ENCODE data around the gene ST8SIA5. TPM values are rescaled to one million over a fixed set of nuclear protein-coding genes. Genes with fewer than 3 reads are reported as not detected.
"Not testable (repeated sequence)": the region's sequence is repeated elsewhere in the genome, so short reads cannot be mapped to it uniquely, and the experiment has no call there.

ST8SIA5 gene, protein sequence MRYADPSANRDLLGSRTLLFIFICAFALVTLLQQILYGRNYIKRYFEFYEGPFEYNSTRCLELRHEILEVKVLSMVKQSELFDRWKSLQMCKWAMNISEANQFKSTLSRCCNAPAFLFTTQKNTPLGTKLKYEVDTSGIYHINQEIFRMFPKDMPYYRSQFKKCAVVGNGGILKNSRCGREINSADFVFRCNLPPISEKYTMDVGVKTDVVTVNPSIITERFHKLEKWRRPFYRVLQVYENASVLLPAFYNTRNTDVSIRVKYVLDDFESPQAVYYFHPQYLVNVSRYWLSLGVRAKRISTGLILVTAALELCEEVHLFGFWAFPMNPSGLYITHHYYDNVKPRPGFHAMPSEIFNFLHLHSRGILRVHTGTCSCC
- not detected for total RNA-seq

DNA sequence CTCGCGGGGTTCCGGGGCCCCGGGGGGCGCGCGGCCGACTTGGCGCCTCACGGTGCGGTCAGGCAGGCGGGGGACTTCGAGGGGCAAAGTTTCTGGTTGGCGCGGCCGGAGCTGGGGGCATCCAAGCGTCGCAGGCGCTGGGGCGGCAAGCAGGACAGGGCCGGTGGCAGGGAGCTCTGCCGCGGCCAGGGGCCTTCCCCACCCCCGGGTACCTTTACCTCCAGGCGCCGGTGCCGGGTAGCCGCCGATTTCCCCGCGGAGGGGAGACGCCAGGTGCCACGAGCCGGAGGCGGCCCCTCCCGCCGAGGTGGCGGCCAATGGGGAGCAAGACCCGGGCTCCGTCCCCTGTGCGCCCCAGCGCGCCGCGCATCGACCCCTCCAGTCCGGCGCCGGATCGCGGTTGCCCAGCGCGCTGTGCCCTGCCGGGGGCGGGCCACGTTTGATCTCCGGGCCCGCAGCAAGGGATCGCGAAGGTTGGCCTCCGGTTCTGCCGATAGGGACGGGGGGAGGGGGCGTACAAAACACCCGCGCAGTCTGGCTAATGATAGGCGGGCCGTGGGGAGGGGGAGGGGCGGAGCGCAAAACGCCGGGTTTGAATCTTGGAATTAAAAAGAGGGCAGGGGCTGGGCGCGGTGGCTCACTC is at the start of gene ST8SIA5:
Gene ST8SIA5, minus strand, starts transcription at position 495 of the 643 bp plus-strand sequence. CDS start 545 bp downstream, outside the sequence.
- Histone ChIP-seq H3K4me3 (peak within 1 kb of the TSS in 3 of 4 donors; percentile 14 to 48 (median 37)), H3K27me3 (peaks cover 12 to 90% (median 16%) of the 10 kb centered on the region in 4 donors), H3K36me3 (no peaks in the 10 kb centered on the region), H3K4me1 (peaks cover 16 to 31% (median 18%) of the 10 kb centered on the region in 3 donors), H3K27ac (no peak within 1 kb of the TSS), H3K9me3 (no peaks in the 10 kb centered on the region)
- intact Hi-C loops (cut with DNase I), result no loop called here
- no peak for DNase-seq
- WGBS, 2 donors, result 0 to 4% methylated on average over 4 to 17 of the region's 74 CpGs
- TF ChIP-seq, protein P1, sequence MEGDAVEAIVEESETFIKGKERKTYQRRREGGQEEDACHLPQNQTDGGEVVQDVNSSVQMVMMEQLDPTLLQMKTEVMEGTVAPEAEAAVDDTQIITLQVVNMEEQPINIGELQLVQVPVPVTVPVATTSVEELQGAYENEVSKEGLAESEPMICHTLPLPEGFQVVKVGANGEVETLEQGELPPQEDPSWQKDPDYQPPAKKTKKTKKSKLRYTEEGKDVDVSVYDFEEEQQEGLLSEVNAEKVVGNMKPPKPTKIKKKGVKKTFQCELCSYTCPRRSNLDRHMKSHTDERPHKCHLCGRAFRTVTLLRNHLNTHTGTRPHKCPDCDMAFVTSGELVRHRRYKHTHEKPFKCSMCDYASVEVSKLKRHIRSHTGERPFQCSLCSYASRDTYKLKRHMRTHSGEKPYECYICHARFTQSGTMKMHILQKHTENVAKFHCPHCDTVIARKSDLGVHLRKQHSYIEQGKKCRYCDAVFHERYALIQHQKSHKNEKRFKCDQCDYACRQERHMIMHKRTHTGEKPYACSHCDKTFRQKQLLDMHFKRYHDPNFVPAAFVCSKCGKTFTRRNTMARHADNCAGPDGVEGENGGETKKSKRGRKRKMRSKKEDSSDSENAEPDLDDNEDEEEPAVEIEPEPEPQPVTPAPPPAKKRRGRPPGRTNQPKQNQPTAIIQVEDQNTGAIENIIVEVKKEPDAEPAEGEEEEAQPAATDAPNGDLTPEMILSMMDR (IDR thresholded peaks at IDR 0.05), result no peak
- no peak for TF ChIP-seq POLR2A (IDR thresholded peaks at IDR 0.05)

DNA sequence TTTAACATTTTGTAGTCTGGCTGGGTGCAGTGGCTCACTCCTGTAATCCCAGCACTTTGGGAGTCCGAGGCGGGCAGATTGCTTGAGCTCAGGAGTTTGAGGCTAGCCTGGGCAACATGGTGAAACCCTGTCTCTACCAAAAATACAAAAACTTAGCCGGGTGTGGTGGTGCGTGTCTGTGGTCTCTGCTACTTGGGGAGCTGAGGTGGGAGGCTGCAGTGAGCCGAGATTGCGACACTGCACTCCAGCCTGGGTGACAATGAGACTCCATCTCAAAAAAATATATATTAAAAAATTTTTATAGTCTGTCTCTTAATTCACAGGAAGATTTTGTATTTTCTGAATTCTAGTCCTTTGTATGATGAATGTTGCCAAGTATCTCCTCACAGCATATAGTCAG is 39.1 kb upstream of the ST8SIA5 start:
- H3K9me3 ChIP-seq; intact Hi-C loops (cut with DNase I); H3K27me3 ChIP-seq; H3K36me3 ChIP-seq; H3K4me1 ChIP-seq; DNase-seq; H3K4me3 ChIP-seq; H3K27ac ChIP-seq: not testable (repeated sequence)
- 85 to 90% methylated on average over 4 to 6 of the region's 6 CpGs for WGBS, 2 donors

DNA sequence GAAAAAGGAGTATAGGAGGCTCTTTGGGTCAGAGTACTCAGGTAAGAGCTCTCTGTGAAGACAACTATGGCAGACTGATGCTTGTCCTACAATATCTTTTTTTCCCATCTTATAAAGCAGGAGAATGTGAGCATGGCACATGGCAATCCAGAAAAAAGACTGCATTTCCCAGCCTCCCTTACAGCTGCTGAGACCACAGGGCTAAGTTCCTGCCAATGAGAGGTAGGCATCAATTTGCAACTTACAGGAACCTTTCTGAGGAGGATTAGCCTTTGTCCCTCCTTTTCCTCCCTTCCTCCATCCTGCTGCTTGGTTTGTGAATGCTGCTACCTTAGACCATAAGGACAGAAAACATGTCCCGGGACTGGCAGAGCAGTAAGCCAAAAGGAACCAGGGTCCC is 37.8 kb upstream of the ST8SIA5 start:
- intact Hi-C loops (cut with DNase I), result no loop called here
- H3K4me1 ChIP-seq, result no peaks in the 10 kb centered on the region

DNA sequence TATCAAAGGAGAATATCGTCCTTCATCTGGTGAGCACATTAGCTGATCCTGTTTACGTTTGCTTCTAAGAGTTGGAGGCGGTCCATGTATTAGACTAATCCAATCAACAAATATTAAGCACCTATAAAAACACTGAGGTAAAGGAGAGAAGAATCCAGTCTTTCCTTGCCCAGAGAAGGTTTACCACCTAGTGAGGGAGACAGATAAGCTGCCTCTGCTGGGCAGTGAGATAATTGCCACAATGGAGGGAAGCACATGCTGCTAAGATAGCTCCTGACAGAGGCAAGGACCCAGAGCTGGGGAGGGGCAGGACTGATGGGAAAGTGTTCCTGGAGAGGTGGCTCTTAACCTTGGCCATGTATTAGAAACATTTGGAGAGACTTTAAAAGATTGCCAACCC is 36.7 kb upstream of the ST8SIA5 start:
- TF ChIP-seq, protein P1 (IDR thresholded peaks at IDR 0.05), result no peak
- TF ChIP-seq POLR2A (IDR thresholded peaks at IDR 0.05), result no peak
- intact Hi-C loops (cut with DNase I), result no loop called here
- no peaks in the 10 kb centered on the region for H3K36me3 ChIP-seq
- H3K9me3 ChIP-seq, result no peaks in the 10 kb centered on the region
- WGBS, 2 donors, result 65 to 66% methylated on average over 2 to 3 of the region's 3 CpGs
- H3K27me3 ChIP-seq, result no peaks in the 10 kb centered on the region
- H3K4me3 ChIP-seq, result no peak overlapping the region
- no peak overlapping the region for H3K27ac ChIP-seq
- no peak for DNase-seq
- H3K4me1 ChIP-seq, result no peaks in the 10 kb centered on the region

More for the DNA sequence above, 37.8 kb upstream of the ST8SIA5 start:
- H3K27me3 ChIP-seq, result no peaks in the 10 kb centered on the region
- no peaks in the 10 kb centered on the region for H3K9me3 ChIP-seq
- TF ChIP-seq, protein P1 (IDR thresholded peaks at IDR 0.05), result no peak
- TF ChIP-seq POLR2A (IDR thresholded peaks at IDR 0.05), result no peak
- no peak for DNase-seq
- no peak overlapping the region for H3K4me3 ChIP-seq
- WGBS, 2 donors, result 55% methylated on average over 1 of the region's 1 CpG; no CpG with 5 or more reads in 1 of the 2 donors
- H3K36me3 ChIP-seq, result no peaks in the 10 kb centered on the region
- H3K27ac ChIP-seq, result no peak overlapping the region

DNA sequence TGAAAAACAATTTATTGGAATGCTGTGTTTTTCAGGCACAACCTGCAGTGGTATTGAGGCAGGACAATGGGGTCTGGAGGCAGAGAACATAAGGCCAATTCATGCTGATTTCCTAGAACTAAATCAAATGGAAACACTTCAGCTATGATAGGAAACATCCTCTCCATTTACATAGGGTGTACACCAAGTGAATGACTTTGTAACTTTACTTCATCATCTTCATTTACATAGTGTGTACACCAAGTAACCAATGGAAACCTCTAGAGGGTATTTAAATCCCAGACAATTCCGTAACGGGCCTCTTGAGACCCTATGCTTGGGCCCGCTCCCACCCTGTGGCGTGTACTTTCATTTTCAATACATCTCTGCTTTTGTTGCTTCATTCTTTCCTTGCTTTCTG is 32.2 kb upstream of the ST8SIA5 start:
- intact Hi-C loops (cut with DNase I), result no loop called here
- DNase-seq, result no peak
- TF ChIP-seq POLR2A (IDR thresholded peaks at IDR 0.05), result no peak
- TF ChIP-seq, protein P1 (IDR thresholded peaks at IDR 0.05), result no peak
- no peaks in the 10 kb centered on the region for H3K9me3 ChIP-seq
- no peak overlapping the region for H3K4me3 ChIP-seq
- no peaks in the 10 kb centered on the region for H3K27me3 ChIP-seq
- H3K27ac ChIP-seq, result no peak overlapping the region
- 78 to 82% methylated on average over 4 of the region's 4 CpGs for WGBS, 2 donors
- H3K4me1 ChIP-seq, result no peaks in the 10 kb centered on the region
- H3K36me3 ChIP-seq, result no peaks in the 10 kb centered on the region
